Pancreas (tissue), 10 donors: ENCODE measurements around the gene NDUFB1. TPM values are rescaled to one million over a fixed set of nuclear protein-coding genes. Genes with fewer than 3 reads are reported as not detected.
A peak's percentile ranks its signal among the peaks of the same experiment; 100 is the strongest.

Experiments used
- ATAC-seq, 4 donors: fragments of 200-7000 bp; cut with Tn5 transposase; one replicate each; pipeline versions ENCODE4 v1.8.0 to v1.9.1; 2020; ENCODE audit warnings: mild to moderate bottlenecking in 4 of 4, moderate library complexity in 4 of 4
- DNase-seq, 6 donors: peaks; one replicate each; pipeline ENCODE4 v3.0.0-alpha.2; 2020
- FAIRE-seq: peaks from 2 replicates; lab custom pipeline; 2012; peaks lifted over from hg19 to GRCh38; lab: Jason Lieb, UNC
- H3K27ac ChIP-seq, 4 donors: fragments of 200-600 bp; sonication (generic); 1 replicate in 3 of 4; 2 replicates in 1 of 4; pipeline versions ENCODE4 v1.5.0 to v1.8.0; 2020
- H3K27me3 ChIP-seq, 4 donors: fragments of 200-600 bp; one replicate each; pipeline ENCODE4 v1.8.0; 2021
- H3K36me3 ChIP-seq, 3 donors: fragments of 200-600 bp; sonication (generic) in 1 of 3; one replicate each; pipeline versions ENCODE4 v1.5.0 to v1.8.0; 2020 to 2021
- H3K4me1 ChIP-seq, 3 donors: fragments of 200-600 bp; one replicate each; pipeline ENCODE4 v1.8.0; 2021
- H3K4me3 ChIP-seq, 4 donors: fragments of 200-600 bp; sonication (generic) in 2 of 4; one replicate each; pipeline versions ENCODE4 v1.5.0 to v1.8.0; 2020 to 2021
- H3K9me3 ChIP-seq, 4 donors: fragments of 200-600 bp; one replicate each; pipeline ENCODE4 v1.8.0; 2021
- CTCF ChIP-seq, 4 donors: fragments of 200-600 bp; sonication (generic) in 3 of 4; IDR thresholded peaks; one replicate each; pipeline versions ENCODE4 v1.5.0 to v1.8.0; 2021; ENCODE audit warnings: antibody characterized with exemption in 4 of 4
- WGBS, 2 donors: extraction: QIAGEN DNeasy Blood & Tissue Kit; methylation state at CpG; one replicate each; pipeline ENCODE4 v1.1.7; 2013; 5-methylcytosine and 5-hydroxymethylcytosine counted together
- intact Hi-C, 3 donors: fragments of 100-400 bp; cut with DNase I; formaldehyde crosslinking; loops; one replicate each; pipeline versions ENCODE4 v1.11.1 to v1.14.2; 2022
- polyA plus RNA-seq, 2 donors: library from polyadenylated mRNA; stranded (reverse); fragments of 200-250 nt; gene quantifications; one replicate each; pipeline ENCODE4 v1.2.3, GENCODE V29; 2013
- total RNA-seq, 6 donors: library from RNA; stranded (reverse); fragmentation: NEBNext Ultra II Directional in 4 of 6; extraction: Animal tissue kit (Norgen Biotek cat#: 25700) in 4 of 6; gene quantifications; one replicate each; pipeline versions ENCODE4 v1.2.1 to v1.2.4, GENCODE V29; 2021 to 2023
- donor health status: healthy with polysubstance abuse.
- donor health status: DM: no; HTN: no; CAD: no; lungs with moderate emphysema.
- donor health status: DM: no; HTN: no; CAD: no.
- donor health status: control.
- donor health status: control.
- donor health status: Bipolar disorder and iron deficiency.
- donor health status: DM: yes; HTN: yes; CAD: no.
- donor health status: DM: no; HTN: no; CAD: no.
- donor health status: DM: no; HTN: no; CAD: no.
- donor health status: DM: yes; HTN: yes; CAD: no.

Gene NDUFB1
- total and polyA plus RNA-seq, 8 donors, result 26.1 to 447 (median 48.6) TPM

GRCh38 chr14:92154283-92154942, 32.9 kb upstream of the NDUFB1 start:
- DNase-seq (no peak), FAIRE-seq (peak; percentile 17), ATAC-seq (no peak)
- peaks cover 10 to 49% (median 18%) of the 10 kb centered on the region in 3 donors for H3K36me3 ChIP-seq
- H3K4me3 ChIP-seq, result no peak overlapping the region
- TF ChIP-seq CTCF (IDR thresholded peaks at IDR 0.05), result no peak
- H3K9me3 ChIP-seq, result no peaks in the 10 kb centered on the region
- WGBS, 2 donors, result 80 to 83% methylated on average over 3 of the region's 3 CpGs
- intact Hi-C loops, result no loop called here
- H3K4me1 ChIP-seq, result no peaks in the 10 kb centered on the region
- H3K27me3 ChIP-seq, result no peaks in the 10 kb centered on the region
- no peak overlapping the region for H3K27ac ChIP-seq

- H3K9me3 ChIP-seq, result no peaks in the 10 kb centered on the region
- no peaks in the 10 kb centered on the region for H3K27me3 ChIP-seq
- intact Hi-C loops, result no loop called here
- H3K4me3 ChIP-seq, result no peak overlapping the region
- no peak for TF ChIP-seq CTCF (IDR thresholded peaks at IDR 0.05)
- H3K4me1 ChIP-seq, result no peaks in the 10 kb centered on the region
- peaks cover 8 to 45% (median 16%) of the 10 kb centered on the region in 3 donors for H3K36me3 ChIP-seq
- ATAC-seq (no peak), FAIRE-seq (no peak), DNase-seq (no peak)
- no peak overlapping the region for H3K27ac ChIP-seq
- WGBS, 2 donors, result 100% methylated on average over 1 of the region's 1 CpG
These were observed 32.1 kb upstream of the NDUFB1 start for GRCh38 chr14:92153581-92153980.

GRCh38 chr14:92144708-92145107, 23.2 kb upstream of the NDUFB1 start:
- H3K36me3 ChIP-seq, result peaks cover 0 to 47% (median 21%) of the 10 kb centered on the region in 3 donors
- intact Hi-C loops, result no loop called here

GRCh38 chr14:92143962-92144361, 22.5 kb upstream of the NDUFB1 start:
- Histone ChIP-seq H3K9me3 (no peaks in the 10 kb centered on the region), H3K36me3 (peaks cover 0 to 42% (median 18%) of the 10 kb centered on the region in 3 donors), H3K27me3 (no peaks in the 10 kb centered on the region), H3K4me3 (no peak overlapping the region), H3K4me1 (no peaks in the 10 kb centered on the region), H3K27ac (no peak overlapping the region)
- intact Hi-C loops, result no loop called here
- DNase-seq, result no peak
- FAIRE-seq, result no peak
- 86% methylated on average over 3 of the region's 3 CpGs for WGBS, 2 donors
- no peak for ATAC-seq
- TF ChIP-seq CTCF (IDR thresholded peaks at IDR 0.05), result no peak

More at GRCh38 chr14:92144708-92145107, 23.2 kb upstream of the NDUFB1 start:
- no peak for DNase-seq
- H3K4me3 ChIP-seq, result no peak overlapping the region
- TF ChIP-seq CTCF (IDR thresholded peaks at IDR 0.05), result no peak
- H3K4me1 ChIP-seq, result no peaks in the 10 kb centered on the region
- H3K27ac ChIP-seq, result no peak overlapping the region
- ATAC-seq, result no peak
- H3K9me3 ChIP-seq, result no peaks in the 10 kb centered on the region
- no peaks in the 10 kb centered on the region for H3K27me3 ChIP-seq
- 89 to 90% methylated on average over 2 of the region's 2 CpGs for WGBS, 2 donors
- FAIRE-seq, result no peak

GRCh38 chr14:92143309-92143708, 21.8 kb upstream of the NDUFB1 start:
- Histone ChIP-seq H3K36me3 (peaks cover 0 to 46% (median 22%) of the 10 kb centered on the region in 3 donors), H3K27me3 (no peaks in the 10 kb centered on the region), H3K9me3 (no peaks in the 10 kb centered on the region), H3K4me1 (no peaks in the 10 kb centered on the region), H3K27ac (no peak overlapping the region), H3K4me3 (no peak overlapping the region)
- ATAC-seq (no peak), DNase-seq (no peak), FAIRE-seq (no peak)
- WGBS, 2 donors, result 80 to 82% methylated on average over 4 of the region's 4 CpGs
- intact Hi-C loops, result no loop called here
- no peak for TF ChIP-seq CTCF (IDR thresholded peaks at IDR 0.05)
